Middle frontal gyrus (tissue), 1 donor: Measurements from ENCODE around the gene RPS6KB2.

Experiments used
- DNase-seq: peaks from one replicate; pipeline ENCODE4 v3.0.0-alpha.2; 2015; ENCODE audit warnings: low spot score; ENCODE audit errors: extremely low spot score

Gene RPS6KB2

DNA sequence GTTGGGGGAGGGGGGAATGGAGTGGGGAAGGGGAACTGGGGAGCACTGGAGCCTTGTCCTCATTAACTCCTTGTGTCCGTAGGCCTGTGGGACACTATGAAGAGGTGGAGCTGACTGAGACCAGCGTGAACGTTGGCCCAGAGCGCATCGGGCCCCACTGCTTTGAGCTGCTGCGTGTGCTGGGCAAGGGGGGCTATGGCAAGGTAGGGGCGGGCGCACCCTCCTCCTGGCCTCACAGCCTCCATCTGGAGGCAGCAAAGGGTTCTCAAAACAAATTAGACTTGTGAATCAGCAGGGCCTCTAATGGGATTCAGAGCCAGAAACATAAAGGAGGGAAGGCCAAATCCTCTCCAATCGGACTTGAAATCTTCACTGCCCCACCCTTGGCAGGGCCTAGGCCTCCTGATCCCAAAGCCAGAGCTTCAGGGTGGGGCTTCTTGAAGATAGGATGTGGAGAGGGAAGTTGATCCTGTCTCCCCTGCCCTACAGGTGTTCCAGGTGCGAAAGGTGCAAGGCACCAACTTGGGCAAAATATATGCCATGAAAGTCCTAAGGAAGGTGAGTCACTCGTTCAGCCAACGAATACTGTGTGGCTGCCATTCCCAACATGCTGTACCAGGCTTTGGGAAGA is 859 bp downstream of the RPS6KB2 start:
- no peak for DNase-seq

DNA sequence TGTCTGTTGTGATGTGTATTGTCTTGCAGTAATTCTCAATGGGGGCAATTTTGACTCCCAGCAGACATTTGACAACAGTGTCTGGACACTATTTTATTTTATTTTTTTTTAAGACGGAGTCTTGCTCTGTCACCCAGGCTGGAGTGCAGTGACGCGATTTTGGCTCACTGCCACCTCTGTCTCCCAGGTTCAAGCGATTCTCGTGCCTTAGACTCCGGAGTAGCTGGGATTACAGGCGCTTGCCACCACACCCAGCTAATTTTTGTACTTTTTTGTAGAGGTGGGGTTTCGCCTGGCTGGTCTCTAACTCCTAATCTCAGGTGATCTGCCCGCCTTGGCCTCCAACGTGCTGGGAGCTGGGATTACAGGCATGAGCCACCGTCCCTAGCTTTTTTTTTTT is 1.4 kb downstream of the RPS6KB2 start:
- DNase-seq, result no peak

DNA sequence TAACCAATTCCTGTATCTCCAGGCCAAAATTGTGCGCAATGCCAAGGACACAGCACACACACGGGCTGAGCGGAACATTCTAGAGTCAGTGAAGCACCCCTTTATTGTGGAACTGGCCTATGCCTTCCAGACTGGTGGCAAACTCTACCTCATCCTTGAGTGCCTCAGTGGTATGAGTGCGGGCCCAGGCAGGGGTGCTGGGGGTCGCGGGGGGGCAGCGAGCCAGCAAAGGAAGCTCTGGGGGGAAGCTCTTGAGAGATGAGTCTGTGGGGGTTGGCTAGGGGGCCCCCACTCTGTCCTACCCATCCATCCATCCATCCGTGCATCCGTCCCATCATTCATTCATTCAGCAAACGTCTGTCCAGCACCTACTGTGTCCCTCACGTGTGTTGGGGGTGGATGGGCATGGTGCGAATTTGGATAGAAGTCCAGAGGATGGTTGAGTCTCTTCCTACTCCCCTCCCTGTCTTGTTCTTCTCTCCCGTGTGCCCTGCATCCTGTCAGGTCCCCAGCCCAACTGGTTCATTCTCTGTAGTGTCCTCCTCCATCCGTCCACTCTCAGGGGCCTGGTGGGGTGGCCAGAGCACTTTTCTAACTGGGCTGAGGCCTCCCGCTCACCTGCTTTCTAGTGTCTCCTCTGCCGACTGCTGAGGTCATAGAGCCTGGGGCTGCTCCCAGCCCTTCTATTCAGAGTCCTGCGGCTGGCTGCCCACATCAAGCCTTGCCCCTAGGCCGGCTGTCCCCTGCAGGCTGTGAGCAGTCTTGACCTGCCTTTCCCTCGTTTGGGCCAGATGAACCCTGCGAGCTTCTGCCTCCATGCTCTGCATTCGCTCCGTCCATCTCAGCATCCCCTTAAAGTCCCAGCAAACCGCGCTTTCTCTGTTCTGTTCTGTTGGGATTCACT is 3.3 kb downstream of the RPS6KB2 start:
- DNase-seq, result no peak

DNA sequence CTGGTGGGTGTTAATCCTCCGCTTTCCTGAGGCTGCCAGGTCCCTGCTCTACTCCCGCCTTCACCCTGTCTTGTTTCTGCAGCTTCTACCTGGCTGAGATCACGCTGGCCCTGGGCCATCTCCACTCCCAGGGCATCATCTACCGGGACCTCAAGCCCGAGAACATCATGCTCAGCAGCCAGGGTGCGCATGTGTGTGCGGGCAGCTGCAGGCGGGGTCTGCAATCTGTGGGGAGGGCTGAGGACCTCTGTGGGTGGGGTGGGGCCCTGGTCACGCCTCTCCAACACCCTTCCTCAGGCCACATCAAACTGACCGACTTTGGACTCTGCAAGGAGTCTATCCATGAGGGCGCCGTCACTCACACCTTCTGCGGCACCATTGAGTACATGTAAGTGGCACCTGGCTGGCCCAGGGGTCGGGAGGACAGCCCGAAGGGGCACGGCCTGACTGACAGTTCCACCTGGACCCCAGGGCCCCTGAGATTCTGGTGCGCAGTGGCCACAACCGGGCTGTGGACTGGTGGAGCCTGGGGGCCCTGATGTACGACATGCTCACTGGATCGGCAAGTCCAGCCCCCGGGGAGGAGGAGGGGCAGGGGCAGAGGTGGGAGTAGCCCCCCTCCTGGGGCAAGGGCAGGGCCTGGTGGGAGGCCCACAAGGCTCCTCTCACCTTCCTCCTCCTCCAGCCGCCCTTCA is 4.5 kb downstream of the RPS6KB2 start:
- DNase-seq, result no peak

DNA sequence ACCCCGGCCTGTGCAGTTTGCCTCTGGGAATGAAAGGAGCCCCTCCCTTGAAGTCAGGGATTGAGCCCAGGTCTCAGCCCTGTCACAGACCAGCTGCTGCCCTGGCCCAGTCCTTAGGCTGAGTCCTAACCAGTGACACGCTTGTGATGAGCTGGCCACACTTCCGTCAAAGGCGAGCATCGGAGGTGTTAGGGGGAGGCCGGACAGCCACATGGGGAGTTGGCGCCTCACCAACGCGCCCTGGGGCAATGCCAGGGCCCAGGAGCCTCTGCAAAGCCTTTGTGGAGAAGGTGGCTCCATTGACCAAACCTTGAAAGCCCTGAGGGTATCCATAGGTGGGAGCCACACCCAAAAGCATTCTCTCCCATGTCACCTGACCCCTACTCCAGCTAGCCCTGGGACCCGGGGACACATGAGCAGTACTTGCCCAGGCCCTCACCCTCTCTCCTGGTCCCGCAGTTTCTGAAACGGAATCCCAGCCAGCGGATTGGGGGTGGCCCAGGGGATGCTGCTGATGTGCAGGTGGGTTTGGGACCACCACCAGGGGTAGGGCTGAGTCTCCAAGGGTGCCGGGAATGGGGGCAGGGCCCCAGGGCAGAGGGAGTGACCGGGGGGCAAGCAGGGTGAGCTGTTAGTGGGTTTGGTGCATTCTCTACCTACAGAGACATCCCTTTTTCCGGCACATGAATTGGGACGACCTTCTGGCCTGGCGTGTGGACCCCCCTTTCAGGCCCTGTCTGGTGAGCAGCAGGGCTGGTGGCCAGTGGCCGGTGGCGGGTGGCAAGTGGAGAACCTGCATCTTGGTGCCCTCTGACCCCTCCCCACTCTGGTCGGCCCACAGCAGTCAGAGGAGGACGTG is 5.5 kb downstream of the RPS6KB2 start:
- DNase-seq, result no peak

DNA sequence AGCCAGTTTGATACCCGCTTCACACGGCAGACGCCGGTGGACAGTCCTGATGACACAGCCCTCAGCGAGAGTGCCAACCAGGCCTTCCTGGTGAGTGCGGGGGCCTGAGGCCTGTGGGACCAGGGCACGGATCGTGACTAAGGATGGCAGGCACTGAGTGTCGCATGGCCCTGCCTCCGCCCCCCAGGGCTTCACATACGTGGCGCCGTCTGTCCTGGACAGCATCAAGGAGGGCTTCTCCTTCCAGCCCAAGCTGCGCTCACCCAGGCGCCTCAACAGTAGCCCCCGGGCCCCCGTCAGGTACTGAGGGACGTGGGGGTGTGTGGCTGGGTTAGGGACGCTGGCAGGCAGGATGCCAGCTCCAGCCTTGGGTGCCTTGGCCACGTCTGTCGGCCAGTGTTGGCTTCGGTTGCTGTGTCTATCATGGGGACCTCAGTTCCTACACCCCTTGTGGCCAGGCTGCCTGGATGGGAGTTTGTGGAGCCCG is 6.1 kb downstream of the RPS6KB2 start:
- DNase-seq, result no peak

DNA sequence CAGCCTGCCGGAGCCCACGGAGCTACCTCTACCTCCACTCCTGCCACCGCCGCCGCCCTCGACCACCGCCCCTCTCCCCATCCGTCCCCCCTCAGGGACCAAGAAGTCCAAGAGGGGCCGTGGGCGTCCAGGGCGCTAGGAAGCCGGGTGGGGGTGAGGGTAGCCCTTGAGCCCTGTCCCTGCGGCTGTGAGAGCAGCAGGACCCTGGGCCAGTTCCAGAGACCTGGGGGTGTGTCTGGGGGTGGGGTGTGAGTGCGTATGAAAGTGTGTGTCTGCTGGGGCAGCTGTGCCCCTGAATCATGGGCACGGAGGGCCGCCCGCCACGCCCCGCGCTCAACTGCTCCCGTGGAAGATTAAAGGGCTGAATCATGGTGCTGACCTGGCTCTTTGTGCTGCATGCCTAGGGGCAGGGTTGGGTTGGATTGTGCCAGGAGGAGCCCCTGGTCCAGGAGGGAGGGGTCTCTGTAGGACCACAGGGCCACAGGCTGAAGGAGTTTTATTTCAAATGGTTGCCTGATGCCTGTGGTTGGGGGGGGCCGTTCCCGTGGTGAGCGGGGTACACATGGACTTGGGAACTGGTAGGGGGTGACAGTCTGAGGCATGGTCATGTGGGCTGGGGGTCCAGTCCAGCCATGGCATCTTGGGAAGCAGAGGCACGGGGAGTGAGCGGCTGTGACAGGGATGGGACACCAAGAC is 6.9 kb downstream of the RPS6KB2 start:
- no peak for DNase-seq

DNA sequence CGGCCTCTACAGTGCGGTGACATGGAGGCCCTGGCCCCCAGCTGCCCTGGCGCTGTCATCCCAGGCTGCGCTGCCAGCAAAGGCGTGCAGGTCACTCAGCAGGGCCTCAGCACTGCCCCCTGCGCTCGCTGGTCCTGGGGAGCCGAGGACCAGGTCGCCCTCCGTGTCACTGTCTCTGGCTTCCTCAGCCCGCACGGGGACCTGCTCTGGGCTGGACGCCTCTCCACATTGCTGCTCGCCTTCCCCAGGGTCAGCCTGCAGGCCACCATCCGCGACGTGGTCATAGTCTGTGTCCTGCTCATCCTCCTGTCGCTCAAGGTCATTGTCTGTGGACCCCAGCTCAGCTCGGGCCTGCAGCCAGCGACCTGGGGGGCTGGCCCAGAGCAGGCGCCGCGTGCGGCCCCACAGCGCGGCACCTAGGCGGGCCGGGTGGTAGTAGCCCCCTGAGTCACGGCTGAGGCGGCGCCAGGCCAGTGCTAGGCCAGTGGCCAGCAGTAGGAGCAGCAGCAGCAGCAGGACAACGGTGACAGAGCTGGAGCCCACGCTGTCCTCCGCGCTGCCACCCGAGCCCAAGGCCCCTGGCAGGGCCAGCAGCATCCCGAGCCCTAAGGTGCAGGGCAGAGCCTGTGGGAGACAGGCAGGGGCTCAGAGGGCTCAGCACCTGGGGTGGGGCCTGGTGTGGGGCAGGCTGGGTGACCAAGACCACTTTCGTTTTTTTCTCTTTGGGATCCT is 7.6 kb downstream of the RPS6KB2 start:
- DNase-seq, result no peak

DNA sequence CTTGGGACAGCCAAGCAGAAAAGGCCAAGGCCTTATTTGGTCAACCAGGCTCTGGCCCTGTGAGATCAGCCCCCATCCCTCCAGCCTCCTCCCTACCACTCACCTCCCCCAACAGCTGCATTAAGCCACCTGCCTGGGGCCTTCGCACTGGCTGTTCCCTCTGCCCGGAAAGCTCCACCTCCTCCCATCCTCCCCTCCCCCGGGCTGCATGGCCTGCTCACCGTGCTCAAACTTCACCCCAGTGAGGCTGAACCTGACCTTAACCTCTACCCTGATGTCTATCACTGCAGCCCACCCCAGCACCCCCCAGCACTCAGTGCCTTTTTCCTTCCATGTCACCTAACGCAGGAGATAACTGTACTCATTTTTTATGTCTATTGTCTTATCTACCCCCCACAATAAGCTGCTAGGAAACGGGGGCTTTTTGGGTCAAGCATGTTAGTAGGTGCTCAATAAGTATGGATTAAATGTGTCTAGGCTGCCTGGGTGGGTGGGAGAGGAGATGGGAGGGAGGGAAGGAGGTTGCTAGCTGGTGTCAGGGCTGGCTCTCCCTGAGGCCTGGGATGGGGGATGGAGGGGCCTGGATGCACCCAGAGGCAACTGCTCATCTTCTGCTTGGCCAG is 8.3 kb downstream of the RPS6KB2 start:
- DNase-seq, result no peak

DNA sequence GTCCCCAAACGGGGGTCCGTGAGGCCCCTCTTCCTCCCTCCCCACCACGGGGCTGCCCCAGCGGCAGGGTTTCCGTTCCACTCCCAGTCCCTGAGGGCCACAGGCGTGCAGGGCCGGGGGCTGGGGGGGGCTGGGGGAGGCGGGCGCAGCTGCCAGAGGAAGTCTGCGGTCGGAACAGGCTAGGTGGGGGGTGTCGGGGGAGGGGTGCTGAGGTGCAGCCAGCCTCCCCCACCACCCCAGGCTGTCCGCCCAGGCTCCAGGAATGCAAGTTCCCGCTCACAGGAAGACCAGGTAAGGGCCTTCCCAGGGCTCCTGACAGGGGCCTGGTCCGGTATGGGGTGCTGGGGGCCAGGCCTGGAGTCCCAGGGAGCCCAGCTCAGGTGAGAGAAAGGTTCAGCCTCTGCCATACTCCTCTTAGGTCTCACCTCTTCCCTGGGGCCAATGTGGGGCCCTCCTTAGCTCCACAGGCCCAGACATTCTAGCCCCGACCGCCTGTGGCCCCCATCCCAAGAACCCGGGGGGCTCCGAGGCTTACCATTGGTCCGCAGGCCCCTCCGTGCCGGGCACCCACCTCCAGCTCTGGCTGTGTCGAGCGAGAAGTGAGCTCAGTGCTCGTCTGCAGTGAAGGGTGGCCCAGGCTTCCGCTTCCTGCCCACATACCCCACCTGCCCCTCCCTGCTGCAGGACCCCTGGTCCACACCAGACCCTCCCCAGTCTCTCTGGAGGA is 9.0 kb downstream of the RPS6KB2 start, which contains the start of gene PTPRCAP:
Gene PTPRCAP (minus strand): TSS at position 601 of the 727 bp plus-strand sequence. CDS start 63 bp downstream, at position 538.
- DNase-seq, result no peak

DNA sequence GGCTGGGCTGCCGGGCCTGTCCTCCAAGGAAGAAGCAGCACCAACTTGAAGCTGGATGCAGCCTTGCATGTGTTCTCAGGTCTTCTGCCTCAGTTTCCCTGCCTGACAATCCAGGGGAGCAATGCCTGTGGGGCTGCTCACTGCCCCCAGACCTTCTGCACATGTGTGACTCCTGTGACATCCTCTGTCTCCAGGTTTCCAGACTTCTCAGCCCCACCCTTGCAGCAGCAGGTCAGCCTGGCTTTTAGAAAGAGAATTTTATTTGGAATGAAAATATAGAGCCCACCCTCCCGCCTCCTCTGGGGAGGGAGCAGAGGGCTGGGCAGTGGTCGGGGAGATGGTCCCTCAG is 9.5 kb downstream of the RPS6KB2 start:
- DNase-seq, result no peak

DNA sequence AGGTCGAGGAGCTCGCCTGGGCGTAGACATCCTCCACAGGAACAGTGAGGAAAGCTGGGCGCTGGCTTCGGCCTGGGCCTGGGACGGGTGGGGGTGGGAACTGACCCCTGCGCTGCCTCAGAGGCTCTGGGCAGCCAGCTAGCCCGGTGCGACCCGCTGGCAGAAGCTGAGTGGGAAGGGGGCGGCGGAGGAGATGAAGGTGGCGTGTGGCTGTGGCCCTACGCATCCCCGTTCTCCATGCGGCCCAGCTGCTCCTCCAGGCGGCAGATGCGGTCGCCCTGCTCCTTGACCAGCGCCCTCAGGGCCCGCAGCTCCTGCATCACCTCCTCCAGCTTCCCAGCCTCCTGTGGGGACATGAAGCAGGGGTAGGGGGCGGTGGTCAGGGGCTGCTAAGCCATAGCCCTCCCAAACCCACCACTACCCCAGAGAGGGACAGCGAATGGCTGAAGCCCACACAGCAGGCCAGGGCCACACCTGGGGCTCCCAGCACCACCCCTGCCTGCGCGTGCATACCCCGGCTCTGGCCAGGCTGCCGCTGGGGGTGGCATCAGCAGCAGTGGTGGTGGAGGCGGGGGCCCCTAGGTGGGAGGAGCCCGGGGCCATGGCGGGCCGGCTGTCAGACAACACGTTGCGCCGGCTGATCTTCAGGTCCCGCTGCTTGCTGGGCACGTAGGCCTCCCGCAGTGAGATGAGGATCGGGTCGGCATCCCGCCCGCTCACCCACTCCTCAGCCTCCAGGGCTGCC is 10.0 kb downstream of the RPS6KB2 start:
- no peak for DNase-seq

DNA sequence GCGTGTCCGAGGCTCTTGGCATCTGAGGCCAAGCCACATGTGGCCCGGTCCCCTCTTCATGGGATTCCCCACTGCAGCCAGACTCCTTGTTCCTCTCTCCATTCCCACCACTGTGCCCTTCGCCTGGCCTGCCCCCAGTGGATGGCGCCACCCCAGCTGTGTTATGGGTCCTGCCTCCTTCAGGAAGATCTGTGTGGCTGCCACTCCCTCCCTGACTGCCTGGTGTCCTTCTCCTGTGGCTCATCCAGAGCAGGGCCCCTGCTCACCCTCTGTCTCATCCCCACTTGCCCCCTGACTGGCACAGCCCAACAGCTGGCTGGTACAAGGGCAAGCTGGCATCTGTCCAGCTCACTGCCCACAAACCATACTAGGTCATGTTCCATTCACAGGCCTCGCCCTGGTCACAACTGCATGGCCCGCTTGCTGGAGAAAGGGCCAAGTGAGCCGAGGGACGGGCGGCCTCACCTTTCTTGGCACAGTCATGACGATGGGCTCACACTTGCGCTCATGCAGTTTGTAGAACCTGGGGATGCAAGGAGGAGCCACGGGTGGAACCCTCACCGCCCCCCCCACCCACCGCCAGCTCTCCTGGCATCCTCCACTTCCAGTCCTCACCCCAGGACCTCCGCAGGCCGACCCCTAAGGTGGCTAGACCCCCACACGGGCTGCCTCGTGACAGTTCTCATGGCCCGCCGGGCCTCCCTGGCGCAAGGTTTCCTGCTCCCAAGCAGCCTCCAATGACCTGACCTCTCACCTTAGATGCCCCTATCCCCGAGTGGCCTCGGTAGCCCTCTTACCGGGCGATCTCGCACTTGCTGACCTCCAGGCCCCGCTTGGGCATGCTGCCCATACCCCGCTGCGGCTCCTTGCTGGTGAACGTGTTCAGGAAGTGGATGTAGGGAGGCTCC is 11.3 kb downstream of the RPS6KB2 start:
- DNase-seq, result no peak

DNA sequence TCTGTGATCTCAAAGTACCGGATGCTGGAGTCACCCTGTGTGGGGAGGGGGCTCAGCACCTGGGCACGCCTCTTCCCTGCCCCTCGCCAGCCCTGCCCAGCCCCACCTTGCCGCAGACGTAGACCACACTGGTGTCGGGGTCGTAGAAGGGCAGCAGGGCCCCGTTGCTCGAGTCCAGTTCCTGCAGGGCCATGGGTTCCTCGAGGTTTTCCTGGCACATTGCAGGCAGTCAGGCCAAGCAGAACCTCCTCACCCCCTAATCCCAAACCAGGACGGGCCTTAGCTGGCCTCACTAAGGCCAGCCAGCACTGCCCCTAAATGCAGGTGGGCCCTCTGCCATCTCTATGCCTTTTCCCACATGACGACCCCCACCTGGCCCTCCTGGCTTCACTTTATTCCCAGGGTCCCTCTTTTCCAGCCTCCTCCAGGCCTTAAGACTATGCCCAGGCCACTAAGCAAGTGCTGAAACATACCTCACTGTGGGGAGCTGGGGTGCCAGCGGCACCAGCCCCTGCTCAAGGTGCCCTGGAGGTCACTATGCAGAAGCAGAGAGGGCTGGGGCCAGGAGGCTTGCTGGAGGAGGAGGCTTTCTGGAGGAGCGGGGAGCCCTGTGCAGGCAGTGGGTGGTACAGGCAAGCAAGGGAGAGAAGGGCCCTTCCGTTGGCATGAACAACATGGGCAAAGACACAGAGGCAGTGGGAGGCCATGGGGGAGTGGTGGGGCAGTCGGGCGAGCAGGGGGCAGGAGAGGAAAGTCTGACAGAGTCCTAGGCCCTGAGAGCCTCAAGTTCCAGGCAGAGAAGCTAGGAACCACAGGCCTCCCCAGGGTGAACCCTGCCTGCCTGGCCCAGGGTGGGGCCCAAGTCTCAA is 12.2 kb downstream of the RPS6KB2 start:
- no peak for DNase-seq

DNA sequence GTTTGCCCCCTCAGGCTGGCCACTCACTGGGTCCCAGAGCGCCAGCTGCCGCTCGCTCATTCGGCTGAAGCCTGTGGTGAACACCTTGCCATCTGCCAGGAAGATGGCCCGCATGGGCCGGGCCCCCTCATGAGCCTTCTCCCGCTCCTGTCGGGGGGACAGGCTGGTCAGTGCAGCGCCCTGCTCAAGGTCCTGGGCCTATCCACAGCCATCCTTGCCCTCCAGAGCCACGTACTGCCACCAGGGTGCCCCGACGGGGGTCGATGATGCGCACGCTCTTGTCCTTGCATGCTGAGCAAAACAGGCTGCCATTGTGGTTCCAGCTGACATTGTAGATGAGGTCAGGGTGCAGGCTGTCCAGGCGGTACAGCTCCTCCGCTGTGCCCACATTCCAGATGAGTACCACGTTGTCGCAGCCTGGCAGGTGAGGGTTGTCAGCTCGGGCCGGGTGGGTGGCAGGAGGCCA is 12.8 kb downstream of the RPS6KB2 start:
- no peak for DNase-seq
